OCI-LY7 (cell line): Measurements from ENCODE around the gene EXTL1. TPM values are rescaled to one million over a fixed set of nuclear protein-coding genes. Genes with fewer than 3 reads are reported as not detected.

ENCODE experiments used
- BruUV-seq: library from RNA; stranded (reverse); fragments of 400-500 nt; replicated peaks from 2 replicates; lab custom pipeline; 2021; lab: Mats Ljungman, UMichigan
- CTCF ChIA-PET: fragments of 300-600 bp; sonication (Branson Sonifier 250); formaldehyde crosslinking; loops from one replicate; lab custom pipeline; 2022; ENCODE audit warnings: antibody characterized with exemption; ENCODE audit not compliant: unreplicated experiment; lab: Charles Lee
- POLR2A ChIA-PET: fragments of 300-600 bp; sonication (Branson Sonifier 250); formaldehyde crosslinking; loops from one replicate; lab custom pipeline; 2022; ENCODE audit warnings: antibody characterized with exemption; lab: Charles Lee
- DNase-seq: peaks from one replicate; pipeline ENCODE4 v3.0.0-alpha.2; 2015; ENCODE audit warnings: low spot score
- H2AFZ ChIP-seq: fragments of 200-600 bp; sonication (generic), shearing (Covaris generic); 2 replicates; pipeline ENCODE4 v1.6.1; 2014; ENCODE audit warnings: mild to moderate bottlenecking, antibody characterized with exemption, low read length, moderate library complexity
- H3K27ac ChIP-seq: fragments of 200-600 bp; sonication (generic); 2 replicates; pipeline ENCODE4 v1.5.1; 2014; ENCODE audit warnings: mixed run types, low read depth, mild to moderate bottlenecking, moderate library complexity, low read length, inconsistent platforms; ENCODE audit not compliant: poor library complexity, severe bottlenecking
- H3K36me3 ChIP-seq: fragments of 200-600 bp; sonication (generic); 2 replicates; pipeline ENCODE4 v1.6.1; 2014; ENCODE audit warnings: mild to moderate bottlenecking, antibody characterized with exemption, low read length, moderate library complexity, mixed read lengths; ENCODE audit not compliant: insufficient read depth
- H3K4me1 ChIP-seq: fragments of 200-600 bp; sonication (generic); 2 replicates; pipeline ENCODE4 v1.5.1; 2014; ENCODE audit warnings: mild to moderate bottlenecking, low read length; ENCODE audit not compliant: insufficient read depth, poor library complexity, severe bottlenecking
- H3K4me2 ChIP-seq: fragments of 200-600 bp; sonication (generic); 2 replicates; pipeline ENCODE4 v1.6.1; 2014; ENCODE audit warnings: mild to moderate bottlenecking, low read length
- H3K4me3 ChIP-seq: fragments of 200-600 bp; sonication (generic); 2 replicates; pipeline ENCODE4 v1.5.1; 2014; ENCODE audit warnings: mild to moderate bottlenecking, low read depth, low read length; ENCODE audit not compliant: poor library complexity, severe bottlenecking
- H3K79me2 ChIP-seq: fragments of 200-600 bp; sonication (generic); 2 replicates; pipeline ENCODE4 v1.6.1; 2016; ENCODE audit warnings: low read depth, mild to moderate bottlenecking, low read length, moderate library complexity, mixed read lengths; ENCODE audit not compliant: insufficient read depth
- H3K9me2 ChIP-seq: fragments of 200-600 bp; sonication (generic); 2 replicates; pipeline ENCODE4 v1.6.1; 2016; ENCODE audit warnings: mild to moderate bottlenecking, low read length, mixed read lengths; ENCODE audit not compliant: insufficient read depth
- H3K9me3 ChIP-seq: fragments of 200-600 bp; sonication (generic); 2 replicates; pipeline ENCODE4 v1.6.1; 2014; ENCODE audit warnings: mild to moderate bottlenecking, mixed run types, low read length, mixed read lengths
- H4K20me1 ChIP-seq: fragments of 200-600 bp; sonication (generic); 2 replicates; pipeline ENCODE4 v1.6.1; 2014; ENCODE audit warnings: mild to moderate bottlenecking, antibody characterized with exemption, low read length, moderate library complexity, mixed read lengths; ENCODE audit not compliant: insufficient read depth
- CTCF ChIP-seq: fragments of 200-600 bp; sonication (generic); conservative IDR thresholded peaks from 2 replicates; pipeline ENCODE4 v1.5.1; 2014; ENCODE audit warnings: mild to moderate bottlenecking, antibody characterized with exemption, low read length, moderate library complexity, mixed read lengths
- EZH2phosphoT487 ChIP-seq: fragments of 200-600 bp; sonication (generic); IDR thresholded peaks from 2 replicates; pipeline ENCODE4 v1.6.1; 2018; ENCODE audit warnings: low read depth, borderline replicate concordance, mild to moderate bottlenecking, mixed run types, antibody characterized with exemption, low read length, moderate library complexity, mixed read lengths
- intact Hi-C: fragments of 100-400 bp; cut with micrococcal nuclease; formaldehyde crosslinking; loops from one replicate; pipeline ENCODE4 v1.10.0; 2022; ENCODE audit not compliant: unreplicated experiment
- total RNA-seq, 2 experiments: library from RNA; depleted of rRNA in 1 of 2; stranded (reverse); fragments of >200 nt in 1 of 2; shearing (Covaris generic) in 1 of 2; gene quantifications; 2 replicates each; pipeline ENCODE4 v1.2.3, GENCODE V29; 2014 to 2022

Gene EXTL1
- total RNA-seq, 2 experiments from 2014 or later: 0.67 TPM; not detected in 1

- Histone ChIP-seq H3K27ac (no peak overlapping the region), H3K9me3 (no peaks in the 10 kb centered on the region), H3K9me2 (no peaks in the 10 kb centered on the region), H3K4me2 (no peak overlapping the region), H3K4me1 (no peaks in the 10 kb centered on the region), H3K4me3 (no peak overlapping the region), H3K36me3 (no peaks in the 10 kb centered on the region), H2AFZ (no peak overlapping the region), H4K20me1 (no peaks in the 10 kb centered on the region), H3K79me2 (no peaks in the 10 kb centered on the region)
- no peak for DNase-seq
- ChIA-PET POLR2A (interaction anchor here (1.2 kb wide), 1 partner anchor 34 kb away, joined by 4 read pairs; no protein-coding TSS in a partner anchor), CTCF (no interaction called here)
- intact Hi-C loops: no loop called here
- TF ChIP-seq CTCF (no peak), EZH2phosphoT487 (no peak)
- no TSS peak for BruUV-seq
Observed at GRCh38 chr1:26053718-26054560, 32.4 kb downstream of the EXTL1 start.

GRCh38 chr1:26055041-26055440 lies 33.5 kb downstream of the EXTL1 start:
- H2AFZ ChIP-seq: no peak overlapping the region
- CTCF ChIA-PET: no interaction called here
- H3K9me3 ChIP-seq: no peaks in the 10 kb centered on the region
- no peak overlapping the region for H3K4me3 ChIP-seq
- no peaks in the 10 kb centered on the region for H3K9me2 ChIP-seq
- no peaks in the 10 kb centered on the region for H3K36me3 ChIP-seq
- TF ChIP-seq CTCF: no peak
- TF ChIP-seq EZH2phosphoT487: no peak
- intact Hi-C loops: no loop called here
- no peaks in the 10 kb centered on the region for H3K4me1 ChIP-seq
- POLR2A ChIA-PET: interaction anchor here (1.2 kb wide), 1 partner anchor 33 kb away, joined by 4 read pairs; no protein-coding TSS in a partner anchor
- no peak for DNase-seq
- BruUV-seq: no TSS peak
- H4K20me1 ChIP-seq: no peaks in the 10 kb centered on the region
- H3K27ac ChIP-seq: no peak overlapping the region
- no peaks in the 10 kb centered on the region for H3K79me2 ChIP-seq
- H3K4me2 ChIP-seq: no peak overlapping the region

GRCh38 chr1:26057189-26057588 lies 35.6 kb downstream of the EXTL1 start:
- POLR2A ChIA-PET: no interaction called here
- CTCF ChIA-PET: no interaction called here

More at GRCh38 chr1:26057189-26057588, 35.6 kb downstream of the EXTL1 start:
- H2AFZ ChIP-seq: no peak overlapping the region
- no peak overlapping the region for H3K4me2 ChIP-seq
- H3K27ac ChIP-seq: no peak overlapping the region
- H4K20me1 ChIP-seq: no peaks in the 10 kb centered on the region
- no peaks in the 10 kb centered on the region for H3K9me3 ChIP-seq
- no peak for TF ChIP-seq CTCF
- H3K9me2 ChIP-seq: no peaks in the 10 kb centered on the region
- H3K4me3 ChIP-seq: no peak overlapping the region
- no peaks in the 10 kb centered on the region for H3K79me2 ChIP-seq
- no TSS peak for BruUV-seq
- no peak for DNase-seq
- H3K4me1 ChIP-seq: no peaks in the 10 kb centered on the region
- no peaks in the 10 kb centered on the region for H3K36me3 ChIP-seq
- intact Hi-C loops: no loop called here
